GM19035 (cell line): ENCODE data around the gene RANBP9.

Experiments used
- ATAC-seq: cut with Tn5 transposase; IDR thresholded peaks from one replicate; pipeline ENCODE4 v1.9.1; 2021; ENCODE audit not compliant: unreplicated experiment

Gene RANBP9

GRCh38 chr6:13604546-13605416, 106.9 kb downstream of the RANBP9 start:
- ATAC-seq, result no peak

GRCh38 chr6:13604135-13604534, 107.5 kb downstream of the RANBP9 start:
- ATAC-seq, result no peak

GRCh38 chr6:13600036-13600435, 111.6 kb downstream of the RANBP9 start:
- no peak for ATAC-seq

GRCh38 chr6:13597073-13597472, 114.6 kb downstream of the RANBP9 start:
- no peak for ATAC-seq

- ATAC-seq, result no peak
These were observed 117.9 kb downstream of the RANBP9 start for GRCh38 chr6:13593720-13594119.

- no peak for ATAC-seq
These were observed 118.5 kb downstream of the RANBP9 start for GRCh38 chr6:13593103-13593502.

GRCh38 chr6:13591205-13591921, 120.3 kb downstream of the RANBP9 start:
- no peak for ATAC-seq

GRCh38 chr6:13590574-13591153, 121.0 kb downstream of the RANBP9 start:
- ATAC-seq, result no peak

- ATAC-seq, result no peak
These were observed 121.8 kb downstream of the RANBP9 start for GRCh38 chr6:13589801-13590200.

GRCh38 chr6:13586603-13587542, 124.8 kb downstream of the RANBP9 start:
- ATAC-seq, result no peak

GRCh38 chr6:13581700-13582229, 129.9 kb downstream of the RANBP9 start:
- no peak for ATAC-seq

- ATAC-seq, result no peak
These were observed 131.7 kb downstream of the RANBP9 start for GRCh38 chr6:13579911-13580310.

GRCh38 chr6:13577926-13578325, 133.7 kb downstream of the RANBP9 start:
- ATAC-seq, result no peak

GRCh38 chr6:13576017-13576416, 135.6 kb downstream of the RANBP9 start:
- ATAC-seq, result no peak

GRCh38 chr6:13575377-13575775, 136.3 kb downstream of the RANBP9 start:
- ATAC-seq, result no peak

GRCh38 chr6:13574571-13575376, 136.9 kb downstream of the RANBP9 start, which contains the start of gene SIRT5:
TSS of gene SIRT5 (plus strand) at chr6:13574601. CDS start at chr6:13584111, 9,510 bp downstream.
- peak; percentile 67 for ATAC-seq

- ATAC-seq, result peak; percentile 80
These were observed 137.5 kb downstream of the RANBP9 start for GRCh38 chr6:13574149-13574570.

GRCh38 chr6:13573669-13574110, 137.9 kb downstream of the RANBP9 start:
- no peak for ATAC-seq

GRCh38 chr6:13572951-13573654, 138.5 kb downstream of the RANBP9 start:
- ATAC-seq, result no peak
